HUES64 (cell line): ENCODE measurements around the gene OR13C5. TPM values are rescaled to one million over a fixed set of nuclear protein-coding genes. Genes with fewer than 3 reads are reported as not detected.
"Not testable (repeated sequence)": the region's sequence is repeated elsewhere in the genome, so short reads cannot be mapped to it uniquely, and the experiment has no call there.

Experiments
- H3K27ac ChIP-seq: 2 replicates; pipeline ENCODE4 v1.7.0; 2013; ENCODE audit warnings: low read depth, low read length, inconsistent platforms
- H3K27me3 ChIP-seq: 2 replicates; pipeline ENCODE4 v1.6.1; 2013; ENCODE audit warnings: mild to moderate bottlenecking, low read length; ENCODE audit not compliant: insufficient read depth
- H3K36me3 ChIP-seq: 2 replicates; pipeline ENCODE4 v1.6.1; 2013; ENCODE audit warnings: mild to moderate bottlenecking, low read length; ENCODE audit not compliant: insufficient read depth
- H3K4me1 ChIP-seq: 2 replicates; pipeline ENCODE4 v1.6.1; 2013; ENCODE audit warnings: mild to moderate bottlenecking, low read length, moderate library complexity; ENCODE audit not compliant: insufficient read depth
- H3K4me3 ChIP-seq: 2 replicates; pipeline ENCODE4 v1.5.1; 2013; ENCODE audit warnings: mild to moderate bottlenecking, low read length, moderate library complexity
- H3K9ac ChIP-seq: 2 replicates; pipeline ENCODE4 v1.6.1; 2013; ENCODE audit warnings: mild to moderate bottlenecking, low read depth, low read length
- H3K9me3 ChIP-seq: 2 replicates; pipeline ENCODE4 v1.6.1; 2013; ENCODE audit warnings: low read depth, low read length; ENCODE audit not compliant: insufficient read depth
- whole genome bisulfite sequencing: fragments of 150-250, 120-280 bp; methylation state at CpG from one replicate; pipeline ENCODE4 v1.1.7; 2013; ENCODE audit warnings: missing lambda C conversion rate; 5-methylcytosine and 5-hydroxymethylcytosine counted together
- polyA plus RNA-seq, 2 experiments: library from polyadenylated mRNA; stranded (reverse); fragments of 50-300 nt; gene quantifications; one replicate each; pipeline ENCODE4 v1.2.3, GENCODE V29; 2013

The OR13C5 gene, protein sequence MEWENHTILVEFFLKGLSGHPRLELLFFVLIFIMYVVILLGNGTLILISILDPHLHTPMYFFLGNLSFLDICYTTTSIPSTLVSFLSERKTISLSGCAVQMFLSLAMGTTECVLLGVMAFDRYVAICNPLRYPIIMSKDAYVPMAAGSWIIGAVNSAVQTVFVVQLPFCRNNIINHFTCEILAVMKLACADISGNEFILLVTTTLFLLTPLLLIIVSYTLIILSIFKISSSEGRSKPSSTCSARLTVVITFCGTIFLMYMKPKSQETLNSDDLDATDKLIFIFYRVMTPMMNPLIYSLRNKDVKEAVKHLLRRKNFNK
- polyA plus RNA-seq (2013, experiment 1 of 2), result not detected
- not detected for polyA plus RNA-seq (2013, experiment 2 of 2)

DNA sequence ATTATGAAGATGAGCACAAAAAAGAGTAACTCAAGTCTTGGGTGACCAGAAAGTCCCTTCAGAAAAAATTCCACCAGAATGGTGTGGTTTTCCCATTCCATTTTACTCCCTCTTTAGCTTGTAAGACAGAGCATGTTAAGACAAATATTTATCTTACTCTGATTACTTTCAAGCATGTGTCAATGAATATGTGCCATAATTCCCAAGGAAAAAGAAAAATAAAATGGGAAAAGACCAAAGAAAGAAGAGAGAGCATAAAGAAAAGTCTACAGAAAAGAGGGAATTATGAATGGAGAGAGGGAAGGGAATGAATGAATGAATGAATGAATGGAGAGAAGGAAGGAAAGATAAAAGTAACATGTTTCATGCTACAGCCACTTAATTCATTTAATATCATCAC, at the start of gene OR13C5:
Gene OR13C5, minus strand, starts transcription at position 101 of the 400 bp plus-strand sequence. Its CDS starts 0 bp downstream, at position 101.
- H3K27ac ChIP-seq, H3K9ac ChIP-seq, H3K27me3 ChIP-seq, H3K36me3 ChIP-seq, H3K4me1 ChIP-seq, H3K4me3 ChIP-seq, H3K9me3 ChIP-seq: not testable (repeated sequence)

DNA sequence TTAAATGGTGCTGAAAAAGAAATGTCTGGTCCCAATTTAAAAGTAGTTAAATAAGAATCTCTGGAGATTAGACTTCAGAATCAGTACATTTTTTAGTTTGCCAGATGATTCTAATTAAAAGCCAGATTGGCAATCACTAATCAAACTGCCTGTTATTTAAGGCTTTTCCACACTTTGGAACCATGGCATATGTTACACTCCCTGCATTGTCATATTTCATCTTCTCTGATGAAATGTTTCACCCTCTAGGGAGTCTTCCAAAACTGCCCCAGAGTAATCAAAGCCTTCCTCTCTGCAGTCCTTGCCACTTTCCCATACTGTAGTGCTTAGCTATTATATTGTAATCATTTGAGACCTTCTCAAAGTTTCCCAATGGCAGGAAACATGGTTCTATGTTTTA, 36.2 kb upstream of the OR13C5 start:
- no peak overlapping the region for H3K4me3 ChIP-seq
- peaks cover 43% of the 10 kb centered on the region for H3K9me3 ChIP-seq
- no peaks in the 10 kb centered on the region for H3K27me3 ChIP-seq
- no peak overlapping the region for H3K27ac ChIP-seq
- no peaks in the 10 kb centered on the region for H3K36me3 ChIP-seq
- H3K4me1 ChIP-seq, result no peaks in the 10 kb centered on the region
- H3K9ac ChIP-seq, result no peak overlapping the region

DNA sequence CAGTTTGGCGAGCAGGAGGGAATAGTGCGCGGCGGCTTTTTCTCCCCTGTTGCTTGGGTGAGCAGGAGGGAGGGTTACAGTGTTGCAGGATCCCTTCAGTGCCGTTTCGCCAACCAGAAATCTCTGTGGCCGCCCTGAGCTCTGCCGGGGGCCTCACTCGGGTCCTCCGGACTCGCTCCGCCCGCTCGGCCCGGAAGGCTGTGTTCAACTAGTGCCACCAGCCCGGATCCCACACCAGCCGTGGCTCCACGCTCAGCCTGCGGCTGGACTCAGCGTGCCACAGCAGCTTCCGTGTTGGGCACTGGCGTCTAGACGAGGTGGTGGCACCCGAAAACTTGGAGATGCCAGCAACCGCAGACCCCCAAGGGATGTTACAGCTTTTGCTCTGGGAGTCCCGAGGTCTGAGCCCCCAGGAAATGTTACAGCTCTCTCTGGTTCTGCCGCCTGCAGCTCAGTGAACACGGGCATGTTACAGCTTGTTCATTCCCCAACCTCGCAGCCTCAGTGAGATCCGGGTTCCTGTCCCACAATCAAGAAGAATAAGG, 34.8 kb upstream of the OR13C5 start:
- Histone ChIP-seq H3K9ac (no peak overlapping the region), H3K27ac (no peak overlapping the region), H3K36me3 (no peaks in the 10 kb centered on the region), H3K27me3 (no peaks in the 10 kb centered on the region), H3K9me3 (peaks cover 31% of the 10 kb centered on the region), H3K4me1 (no peaks in the 10 kb centered on the region), H3K4me3 (no peak overlapping the region)
- WGBS, result 95% methylated on average over 30 of the region's 30 CpGs

DNA sequence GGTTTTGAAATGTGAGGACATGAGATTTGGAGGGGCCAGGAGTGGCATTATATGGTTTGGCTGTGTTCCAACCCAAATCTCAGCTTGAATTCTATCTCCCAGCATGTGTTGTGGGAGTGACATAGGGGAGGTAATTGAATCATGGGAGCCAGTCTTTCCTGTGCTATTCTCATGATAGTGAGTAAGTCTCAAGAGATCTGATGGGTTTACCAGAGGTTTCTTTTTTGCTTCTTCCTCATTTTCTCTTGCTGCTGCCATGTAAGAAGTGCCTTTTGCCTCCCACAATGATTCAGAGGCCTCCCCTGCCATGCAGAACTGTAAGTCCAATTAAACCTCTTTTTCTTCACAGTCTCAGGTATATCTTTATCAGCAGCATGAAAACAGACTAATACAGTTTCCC, 26.8 kb upstream of the OR13C5 start:
- H3K27me3 ChIP-seq, H3K4me1 ChIP-seq, H3K4me3 ChIP-seq, H3K9me3 ChIP-seq, H3K27ac ChIP-seq, H3K36me3 ChIP-seq, H3K9ac ChIP-seq: not testable (repeated sequence)

DNA sequence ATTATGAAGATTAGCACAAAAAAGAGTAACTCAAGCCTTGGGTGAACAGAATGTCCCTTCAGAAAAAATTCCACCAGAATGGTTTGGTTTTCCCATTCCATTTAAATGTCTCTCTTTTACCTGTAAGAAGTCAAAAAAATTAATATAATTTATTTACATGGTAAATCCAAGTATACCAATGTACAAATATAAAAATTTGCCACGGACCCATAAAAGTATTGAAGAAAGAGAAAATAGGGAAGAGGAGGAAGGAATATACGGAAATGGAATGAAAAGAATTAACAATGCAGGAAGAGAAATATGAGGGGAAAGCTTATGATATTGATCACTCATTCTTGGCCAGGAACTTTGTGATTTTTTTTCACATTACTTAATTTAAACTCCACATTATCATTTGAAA, 18.9 kb upstream of the OR13C5 start, which contains the start of gene OR13C9:
Gene OR13C9, minus strand, starts transcription at position 101 of the 400 bp plus-strand sequence. Its CDS starts 0 bp downstream, at position 101.
- Histone ChIP-seq H3K9ac (no peak within 1 kb of the TSS), H3K9me3 (no peaks in the 10 kb centered on the region), H3K36me3 (no peaks in the 10 kb centered on the region), H3K4me1 (no peaks in the 10 kb centered on the region), H3K27ac (no peak within 1 kb of the TSS), H3K4me3 (no peak within 1 kb of the TSS), H3K27me3 (no peaks in the 10 kb centered on the region)
- whole genome bisulfite sequencing, result 78% methylated on average over 2 of the region's 2 CpGs

DNA sequence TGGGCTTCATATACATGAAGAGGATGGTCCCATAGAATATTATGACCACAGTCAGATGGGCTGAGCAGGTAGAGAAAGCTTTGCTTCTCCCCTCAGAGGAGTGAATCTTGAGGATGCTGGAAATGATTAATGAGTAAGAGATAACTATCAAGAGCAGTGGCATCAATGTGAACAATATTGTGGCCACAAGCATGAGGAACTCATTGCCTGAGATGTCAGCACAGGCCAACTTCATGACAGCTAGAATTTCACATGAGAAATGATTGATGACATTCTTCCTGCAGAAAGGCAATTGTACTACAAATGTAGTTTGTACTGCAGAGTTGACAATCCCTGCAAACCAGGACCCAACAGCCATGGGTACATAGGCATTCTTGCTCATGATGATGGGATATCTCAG, 18.2 kb upstream of the OR13C5 start:
- no peak overlapping the region for H3K4me3 ChIP-seq
- H3K27ac ChIP-seq, result no peak overlapping the region
- H3K27me3 ChIP-seq, result no peaks in the 10 kb centered on the region
- H3K36me3 ChIP-seq, result no peaks in the 10 kb centered on the region
- no peak overlapping the region for H3K9ac ChIP-seq
- no peaks in the 10 kb centered on the region for H3K4me1 ChIP-seq
- no peaks in the 10 kb centered on the region for H3K9me3 ChIP-seq

DNA sequence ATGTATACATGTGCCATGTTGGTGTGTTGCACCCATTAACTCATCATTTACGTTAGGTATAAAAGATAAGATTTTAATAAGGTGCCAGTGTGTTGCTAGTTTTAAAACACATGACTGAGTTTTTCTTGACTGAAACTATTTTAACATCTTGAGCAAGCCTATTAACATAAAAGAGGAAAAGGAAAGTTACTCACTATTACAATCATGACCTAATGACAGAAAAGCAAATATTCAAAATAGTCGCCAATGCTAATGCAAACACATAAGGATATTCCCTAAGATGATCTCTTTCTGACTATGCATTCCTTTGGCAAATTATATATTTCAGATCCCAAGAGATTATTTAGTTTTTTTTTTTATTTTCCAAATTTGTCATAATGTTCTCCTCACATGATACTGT, 12.0 kb upstream of the OR13C5 start:
- Histone ChIP-seq H3K4me1 (no peaks in the 10 kb centered on the region), H3K4me3 (no peak overlapping the region), H3K9me3 (no peaks in the 10 kb centered on the region), H3K27ac (no peak overlapping the region), H3K27me3 (no peaks in the 10 kb centered on the region), H3K9ac (no peak overlapping the region), H3K36me3 (no peaks in the 10 kb centered on the region)
- 75% methylated on average over 1 of the region's 2 CpGs for WGBS

DNA sequence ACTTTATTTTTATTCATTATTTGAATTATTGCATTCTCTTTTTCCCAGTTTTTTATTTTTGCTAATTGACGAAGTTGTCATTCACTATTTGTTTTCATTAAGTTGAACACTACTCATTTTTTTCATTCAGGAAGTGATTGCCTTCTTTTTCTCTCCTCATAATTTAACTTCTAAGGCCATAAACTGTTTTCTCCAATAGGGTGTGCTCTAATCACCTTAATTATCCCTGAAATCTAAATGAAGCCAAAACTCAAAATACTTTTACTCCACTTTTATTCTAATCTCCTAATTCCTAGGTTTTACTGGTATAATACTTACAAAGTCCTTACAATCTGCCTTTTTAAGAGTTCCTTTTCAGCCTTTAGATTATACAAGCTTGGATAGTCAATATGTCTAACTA, 9.1 kb upstream of the OR13C5 start:
- H3K36me3 ChIP-seq, result no peaks in the 10 kb centered on the region
- 67% methylated on average over 1 of the region's 1 CpG for WGBS
- no peaks in the 10 kb centered on the region for H3K9me3 ChIP-seq

DNA sequence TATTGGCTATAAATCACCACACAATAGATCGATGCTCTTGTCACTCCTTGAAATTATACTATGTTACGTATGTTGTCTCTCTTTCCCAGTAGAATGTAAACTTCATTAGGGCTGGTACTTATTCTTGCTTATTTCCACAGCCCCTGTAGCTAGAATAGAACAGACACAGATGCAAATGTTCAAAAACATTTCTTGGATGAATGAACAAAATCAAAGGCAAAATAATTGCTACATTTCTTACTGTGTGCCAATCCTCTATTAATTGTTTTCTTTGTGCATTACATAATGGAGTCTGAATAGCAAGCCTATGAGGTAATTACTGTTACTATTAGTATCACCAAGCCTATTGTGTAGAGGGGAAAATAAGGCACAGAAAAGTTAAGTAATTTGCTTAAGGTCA, 6.9 kb upstream of the OR13C5 start:
- Histone ChIP-seq H3K27me3 (no peaks in the 10 kb centered on the region), H3K36me3 (no peaks in the 10 kb centered on the region), H3K4me1 (no peaks in the 10 kb centered on the region), H3K9me3 (no peaks in the 10 kb centered on the region), H3K9ac (no peak overlapping the region), H3K27ac (no peak overlapping the region), H3K4me3 (no peak overlapping the region)
- 96% methylated on average over 2 of the region's 2 CpGs for WGBS

More for the DNA sequence above, 9.1 kb upstream of the OR13C5 start:
- H3K27me3 ChIP-seq, result no peaks in the 10 kb centered on the region
- H3K4me3 ChIP-seq, result no peak overlapping the region
- no peaks in the 10 kb centered on the region for H3K4me1 ChIP-seq
- no peak overlapping the region for H3K9ac ChIP-seq
- H3K27ac ChIP-seq, result no peak overlapping the region

DNA sequence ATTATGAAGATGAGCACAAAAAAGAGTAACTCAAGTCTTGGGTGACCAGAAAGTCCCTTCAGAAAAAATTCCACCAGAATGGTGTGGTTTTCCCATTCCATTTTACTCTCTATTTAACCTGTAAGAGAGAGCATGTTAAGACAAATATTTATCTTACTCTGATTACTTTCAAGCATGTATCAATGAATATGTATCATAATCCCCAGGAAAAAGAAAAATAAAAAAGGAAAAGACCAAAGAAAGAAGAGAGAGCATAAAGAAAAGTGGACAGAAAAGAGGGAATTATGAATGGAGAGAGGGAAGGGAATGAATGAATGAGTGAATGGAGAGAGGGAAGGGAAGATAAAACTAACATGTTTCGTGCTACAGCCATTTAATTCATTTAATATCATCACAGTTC, 6.3 kb upstream of the OR13C5 start, which contains the start of gene OR13C2:
Gene OR13C2, minus strand, starts transcription at position 101 of the 400 bp plus-strand sequence. Its CDS starts 0 bp downstream, at position 101.
- H3K4me1 ChIP-seq, H3K4me3 ChIP-seq, H3K27me3 ChIP-seq, H3K9ac ChIP-seq, H3K9me3 ChIP-seq, H3K36me3 ChIP-seq, H3K27ac ChIP-seq: not testable (repeated sequence)
- WGBS, result no CpG with 5 or more reads among the region's 1 CpG

DNA sequence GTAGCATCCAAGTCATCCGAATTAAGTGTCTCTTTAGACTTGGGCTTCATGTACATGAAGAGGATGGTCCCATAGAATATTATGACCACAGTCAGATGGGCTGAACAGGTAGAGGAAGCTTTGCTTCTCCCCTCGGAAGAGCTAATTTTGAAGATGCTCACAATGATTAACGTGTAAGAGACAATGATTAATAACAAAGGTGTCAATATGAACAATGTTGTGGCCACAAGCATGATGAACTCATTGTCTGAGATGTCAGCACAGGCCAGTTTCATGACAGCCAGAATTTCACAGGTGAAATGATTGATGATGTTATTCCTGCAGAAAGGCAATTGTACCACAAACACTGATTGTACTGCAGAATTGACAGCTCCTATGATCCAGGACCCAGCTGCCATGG, 5.6 kb upstream of the OR13C5 start:
- WGBS, result 87% methylated on average over 3 of the region's 3 CpGs
- Histone ChIP-seq H3K9ac (no peak overlapping the region), H3K27ac (no peak overlapping the region), H3K4me1 (no peaks in the 10 kb centered on the region), H3K36me3 (no peaks in the 10 kb centered on the region), H3K27me3 (no peaks in the 10 kb centered on the region), H3K4me3 (no peak overlapping the region), H3K9me3 (no peaks in the 10 kb centered on the region)

DNA sequence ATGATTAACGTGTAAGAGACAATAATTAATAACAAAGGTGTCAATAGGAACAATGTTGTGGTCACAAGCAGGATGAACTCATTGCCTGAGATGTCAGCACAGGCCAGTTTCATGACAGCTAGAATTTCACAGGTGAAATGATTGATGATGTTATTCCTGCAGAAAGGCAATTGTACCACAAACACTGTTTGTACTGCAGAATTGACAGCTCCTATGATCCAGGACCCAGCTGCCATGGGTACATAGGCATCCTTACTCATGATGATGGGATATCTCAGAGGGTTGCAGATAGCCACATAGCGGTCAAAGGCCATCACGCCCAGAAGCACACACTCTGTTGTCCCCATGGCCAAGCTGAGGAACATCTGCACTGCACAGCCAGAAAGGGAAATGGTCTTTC, 464 bp downstream of the OR13C5 start:
- 83% methylated on average over 3 of the region's 3 CpGs for WGBS
- H3K36me3 ChIP-seq, H3K9me3 ChIP-seq, H3K4me1 ChIP-seq, H3K27ac ChIP-seq, H3K4me3 ChIP-seq, H3K27me3 ChIP-seq, H3K9ac ChIP-seq: not testable (repeated sequence)
